HL-60 (cell line): ENCODE data around the gene TRH.

ENCODE experiments used
- DNase-seq, 2 experiments: peaks; one replicate each; pipeline ENCODE4 v3.0.0-alpha.2; 2010 to 2020; ENCODE audit warnings: low read depth in 1 of 2, low spot score in 1 of 2
- H3K27ac ChIP-seq: fragments of 250-450 bp; sonication (Bioruptor Pico); replicated peaks from 2 replicates; pipeline ENCODE4 v1.5.1; 2020; ENCODE audit warnings: mild to moderate bottlenecking, moderate library complexity
- H3K27me3 ChIP-seq: fragments of 250-450 bp; sonication (Bioruptor Pico); 2 replicates; pipeline ENCODE4 v1.5.1; 2021; ENCODE audit warnings: mild to moderate bottlenecking, moderate library complexity; ENCODE audit not compliant: insufficient read depth, poor library complexity, severe bottlenecking
- H3K4me3 ChIP-seq: replicated peaks from 2 replicates; pipeline ENCODE4 v1.5.1; 2011; ENCODE audit warnings: mild to moderate bottlenecking, control low read depth, low read length; ENCODE audit not compliant: insufficient read depth
- CTCF ChIP-seq: IDR thresholded peaks from one replicate; pipeline ENCODE4 v1.5.1; 2011; ENCODE audit warnings: low read length, control low read depth, inconsistent platforms; ENCODE audit not compliant: insufficient read depth
- GABPA ChIP-seq: IDR thresholded peaks from 2 replicates; pipeline ENCODE4 v1.6.1; 2012; ENCODE audit warnings: low read depth
- POLR2AphosphoS5 ChIP-seq: IDR thresholded peaks from 2 replicates; pipeline ENCODE4 v1.6.1; 2012; ENCODE audit warnings: low read depth
- REST ChIP-seq: IDR thresholded peaks from 2 replicates; pipeline ENCODE4 v1.6.1; 2012; ENCODE audit warnings: low read depth; ENCODE audit not compliant: insufficient replicate concordance
- SPI1 ChIP-seq: IDR thresholded peaks from 2 replicates; pipeline ENCODE4 v1.6.1; 2012; ENCODE audit warnings: low read depth, mild to moderate bottlenecking, borderline replicate concordance

Gene TRH

GRCh38 chr3:129953621-129954020, 20.9 kb upstream of the TRH start:
- no peaks in the 10 kb centered on the region for H3K27me3 ChIP-seq
- peak overlapping the region; percentile 86 for H3K27ac ChIP-seq
- DNase-seq, result no peak
- TF ChIP-seq GABPA (no peak), SPI1 (no peak), POLR2AphosphoS5 (no peak), REST (no peak), CTCF (no peak)
- H3K4me3 ChIP-seq, result no peak overlapping the region

GRCh38 chr3:129954514-129954913, 20.0 kb upstream of the TRH start:
- peak in 1 of 2 experiments; percentile 90 for DNase-seq
- no peaks in the 10 kb centered on the region for H3K27me3 ChIP-seq
- H3K27ac ChIP-seq, result peak overlapping the region; percentile 86
- H3K4me3 ChIP-seq, result no peak overlapping the region
- no peak for TF ChIP-seq REST
- TF ChIP-seq POLR2AphosphoS5, result peak; percentile 81
- TF ChIP-seq GABPA, result no peak
- peak; percentile 28; the same call in 1 of the 2 replicates for TF ChIP-seq SPI1
- TF ChIP-seq CTCF, result no peak

- no peak overlapping the region for H3K27ac ChIP-seq
- H3K4me3 ChIP-seq, result no peak overlapping the region
- DNase-seq, result no peak
- TF ChIP-seq REST (no peak), CTCF (no peak)
- no peaks in the 10 kb centered on the region for H3K27me3 ChIP-seq
Measured at GRCh38 chr3:129956936-129957335, 17.6 kb upstream of the TRH start.
